HepG2 (cell line): ENCODE results near the gene MEGF10. TPM values are rescaled to one million over a fixed set of nuclear protein-coding genes. Genes with fewer than 3 reads are reported as not detected.

ENCODE experiments used
- ATAC-seq: fragments of 200-7000 bp; cut with Tn5 transposase; 3 replicates; pipeline ENCODE4 v1.9.1; 2020; ENCODE audit warnings: mild to moderate bottlenecking, moderate library complexity
- BruUV-seq: library from RNA; stranded (reverse); fragments of 400-500 nt; replicated peaks from 2 replicates; lab custom pipeline; 2021; lab: Mats Ljungman, UMichigan
- CTCF ChIA-PET: fragments of 300-600 bp; formaldehyde crosslinking; extraction: SDS; loops from one replicate; lab custom pipeline; 2021; ENCODE audit warnings: low total read pairs, inconsistent platforms, low intra/inter-chr PET ratio; lab: Yijun Ruan, JAX
- POLR2A ChIA-PET: fragments of 350-600 bp; sonication (Branson Sonifier 250); formaldehyde crosslinking; loops from one replicate; lab custom pipeline; 2020; ENCODE audit warnings: antibody characterized with exemption, inconsistent platforms; lab: Yijun Ruan, JAX
- DNase-seq: peaks from one replicate; pipeline ENCODE4 v3.0.0-alpha.2; 2015; ENCODE audit warnings: low spot score
- FAIRE-seq: peaks from 3 replicates; lab custom pipeline; 2011; peaks lifted over from hg19 to GRCh38; lab: Jason Lieb, UNC
- H2AFZ ChIP-seq: one replicate; pipeline ENCODE4 v1.6.1; 2011; ENCODE audit warnings: low read length, inconsistent platforms
- H3K27ac ChIP-seq: fragments of 300-600 bp; 3 replicates; pipeline ENCODE4 v1.8.0; 2011; ENCODE audit warnings: mixed run types, mild to moderate bottlenecking, mixed read lengths, low read length, inconsistent platforms; ENCODE audit not compliant: insufficient read depth; ENCODE audit errors: extremely low read length
- H3K27me3 ChIP-seq, 2 experiments: fragments of 200-600 bp in 1 of 2; 2 replicates in 1 of 2; 3 replicates in 1 of 2; pipeline versions ENCODE4 v1.6.0 to v1.8.0; 2011; ENCODE audit warnings: low read length in 2 of 2, mild to moderate bottlenecking in 2 of 2, moderate library complexity in 2 of 2, inconsistent platforms in 1 of 2; ENCODE audit not compliant: insufficient read depth in 2 of 2, control insufficient read depth in 1 of 2
- H3K36me3 ChIP-seq, 2 experiments: fragments of 200-600 bp in 1 of 2; replicated peaks in 1 of 2; 2 replicates in 1 of 2; 3 replicates in 1 of 2; pipeline versions ENCODE4 v1.5.1 to v1.8.0; 2011; ENCODE audit warnings: low read length in 2 of 2, inconsistent platforms in 1 of 2; ENCODE audit not compliant: insufficient read depth in 2 of 2, control insufficient read depth in 1 of 2
- H3K4me1 ChIP-seq: 2 replicates; pipeline ENCODE4 v1.5.1; 2012; ENCODE audit warnings: low read length, inconsistent platforms; ENCODE audit not compliant: insufficient read depth
- H3K4me2 ChIP-seq: 2 replicates; pipeline ENCODE4 v1.6.0; 2011; ENCODE audit warnings: low read depth, low read length, inconsistent platforms
- H3K4me3 ChIP-seq, 3 experiments: fragments of 200-600 bp in 1 of 3; sonication (generic), shearing (Covaris generic) in 1 of 3; replicated peaks in 1 of 3; 2 replicates each; pipeline ENCODE4 v1.5.1; 2011 to 2016; ENCODE audit warnings: low read length in 3 of 3, inconsistent platforms in 2 of 3, low read depth in 2 of 3, mild to moderate bottlenecking in 2 of 3, control low read depth in 1 of 3, mixed read lengths in 1 of 3; ENCODE audit not compliant: insufficient read depth in 1 of 3
- H3K79me2 ChIP-seq: one replicate; pipeline ENCODE4 v1.6.1; 2011; ENCODE audit warnings: low read length, inconsistent platforms; ENCODE audit not compliant: insufficient read depth
- H3K9ac ChIP-seq: 2 replicates; pipeline ENCODE4 v1.6.0; 2011; ENCODE audit warnings: mild to moderate bottlenecking, low read depth, low read length, inconsistent platforms; ENCODE audit not compliant: insufficient read depth
- H3K9me3 ChIP-seq: 2 replicates; pipeline ENCODE4 v1.5.1; 2012; ENCODE audit warnings: mild to moderate bottlenecking, low read length
- H4K20me1 ChIP-seq: 2 replicates; pipeline ENCODE4 v1.6.0; 2011; ENCODE audit warnings: inconsistent platforms, mild to moderate bottlenecking, low read length, moderate library complexity; ENCODE audit not compliant: insufficient read depth
- ADNP ChIP-seq: sonication (generic); formaldehyde crosslinking; IDR thresholded peaks from 2 replicates; pipeline ENCODE4 v1.4.0; 2020; ENCODE audit warnings: missing genetic modification reagents
- CC2D1A ChIP-seq: sonication (generic); formaldehyde crosslinking; IDR thresholded peaks from 2 replicates; pipeline ENCODE4 v1.8.1; 2023; ENCODE audit warnings: mild to moderate bottlenecking, missing genetic modification reagents
- DNMT3B ChIP-seq: conservative IDR thresholded peaks from 2 replicates; pipeline ENCODE4 v1.6.1; 2016; ENCODE audit warnings: missing biosample characterization, control low read depth
- GABPA ChIP-seq, 2 experiments: IDR thresholded peaks; 2 replicates each; pipeline ENCODE4 v1.6.1; 2011 to 2016; ENCODE audit warnings: low read depth in 2 of 2, low read length in 1 of 2, missing biosample characterization in 1 of 2, missing genetic modification characterization in 1 of 2
- HOXA7 ChIP-seq: sonication (generic); formaldehyde crosslinking; IDR thresholded peaks from 2 replicates; pipeline ENCODE4 v1.8.1; 2022; ENCODE audit warnings: mild to moderate bottlenecking, missing genetic modification reagents, moderate library complexity
- NONO ChIP-seq, 2 experiments: fragments of 450-650 bp in 1 of 2; sonication (generic) in 1 of 2; formaldehyde crosslinking in 1 of 2; IDR thresholded peaks in 1 of 2; conservative IDR thresholded peaks in 1 of 2; 2 replicates each; pipeline versions ENCODE4 v1.6.1 to v1.8.0; 2017 to 2022; ENCODE audit warnings: mild to moderate bottlenecking in 1 of 2, missing genetic modification reagents in 1 of 2, moderate library complexity in 1 of 2
- STAG1 ChIP-seq: sonication (generic); formaldehyde crosslinking; IDR thresholded peaks from 2 replicates; pipeline ENCODE4 v1.4.0; 2020; ENCODE audit warnings: missing genetic modification reagents
- ZNF20 ChIP-seq: sonication (generic); formaldehyde crosslinking; IDR thresholded peaks from 2 replicates; pipeline ENCODE4 v1.4.0; 2020; ENCODE audit warnings: mild to moderate bottlenecking, moderate library complexity, missing genetic modification reagents
- ZNF354B ChIP-seq: sonication (generic); formaldehyde crosslinking; IDR thresholded peaks from 2 replicates; pipeline ENCODE4 v1.8.0; 2022; ENCODE audit warnings: mild to moderate bottlenecking, missing genetic modification reagents
- ZSCAN12 ChIP-seq: sonication (generic); formaldehyde crosslinking; IDR thresholded peaks from 2 replicates; pipeline ENCODE4 v1.9.0; 2021; ENCODE audit warnings: mild to moderate bottlenecking, missing genetic modification reagents
- ZUFSP ChIP-seq: sonication (generic); formaldehyde crosslinking; IDR thresholded peaks from 2 replicates; pipeline ENCODE4 v1.9.0; 2021; ENCODE audit warnings: missing genetic modification reagents, mild to moderate bottlenecking, borderline replicate concordance
- WGBS: methylation state at CpG from one replicate; pipeline ENCODE4 v1.1.6; 2017; ENCODE audit warnings: low lambda C conversion rate; 5-methylcytosine and 5-hydroxymethylcytosine counted together
- in situ Hi-C: cut with HindIII; loops from 2 replicates; pipeline ENCODE4 v1.10.0; 2017; ENCODE audit warnings: low pct_unique_long_range_greater_than_20kb; ENCODE audit not compliant: extremely low pct_ligation_motif_present
- intact Hi-C: fragments of 100-400 bp; cut with micrococcal nuclease; formaldehyde crosslinking; loops from one replicate; pipeline ENCODE4 v1.10.0; 2022; ENCODE audit not compliant: unreplicated experiment
- polyA plus RNA-seq, 8 experiments: library from polyadenylated mRNA; depleted of rRNA in 3 of 8; stranded (reverse) in 7 of 8; unstranded in 1 of 8; fragments of >200 nt; fragmentation: Illumina TruSeq in 4 of 8; extraction: Trizol in 4 of 8; gene quantifications; 2 replicates each; pipeline versions ENCODE4 v1.2.1 to v1.2.3, GENCODE V29; 2011 to 2016; ENCODE audit warnings: low read depth in 4 of 8, missing spikeins in 1 of 8, mixed read lengths in 1 of 8; ENCODE audit not compliant: insufficient read depth in 1 of 8
- total RNA-seq, 5 experiments: library from RNA; depleted of rRNA; stranded (reverse); fragments of >200 nt; fragmentation: Illumina TruSeq; extraction: Trizol; gene quantifications; 2 replicates each; pipeline ENCODE4 v1.2.3, GENCODE V29; 2016; ENCODE audit warnings: low read depth in 1 of 5
- TF ChIP-seq, protein P1 (sequence below): sonication (generic); formaldehyde crosslinking; IDR thresholded peaks from 2 replicates; pipeline ENCODE4 v1.4.0; 2020; ENCODE audit warnings: missing genetic modification reagents, borderline replicate concordance

Gene MEGF10
- total and polyA plus RNA-seq, 2 of the 13 experiments (the other 11 are each of a cell fraction or from before 2014, with no cell fraction given), result not detected

DNA sequence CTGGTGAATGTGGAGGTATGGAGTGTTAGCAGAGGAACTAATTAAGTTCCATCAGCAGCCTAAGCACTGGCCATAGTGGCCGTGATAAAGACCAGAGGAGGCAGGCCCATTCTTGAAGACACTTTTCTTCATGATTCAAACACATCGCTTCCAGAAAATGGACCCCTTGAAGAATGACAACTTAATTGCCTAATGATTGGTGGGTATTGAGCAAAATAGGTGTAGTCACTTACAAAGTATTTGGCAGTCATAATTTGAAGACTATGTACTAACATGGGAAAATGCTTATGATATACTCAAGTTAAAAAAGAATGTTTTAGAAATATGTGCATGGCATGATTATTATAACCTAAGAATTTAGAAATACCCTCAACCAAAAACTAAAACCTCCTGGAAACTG is 44.8 kb downstream of the MEGF10 start:
- H4K20me1 ChIP-seq, result no peaks in the 10 kb centered on the region
- H3K4me1 ChIP-seq, result no peaks in the 10 kb centered on the region
- H3K4me2 ChIP-seq, result no peak overlapping the region
- H3K27ac ChIP-seq, result no peak overlapping the region
- POLR2A ChIA-PET, result no interaction called here
- H3K9ac ChIP-seq, result no peak overlapping the region
- CTCF ChIA-PET, result no interaction called here
- H2AFZ ChIP-seq, result no peak overlapping the region
- DNase-seq (no peak), ATAC-seq (no peak), FAIRE-seq (no peak)
- in situ Hi-C loops (no loop called here), intact Hi-C loops (no loop called here)
- H3K4me3 ChIP-seq, result no peak overlapping the region
- no peaks in the 10 kb centered on the region for H3K9me3 ChIP-seq
- no peak for TF ChIP-seq GABPA (IDR thresholded peaks at IDR 0.05; ENCODE audit: low read depth, low read length)
- TF ChIP-seq GABPA (CRISPR knock-in tag; IDR thresholded peaks at IDR 0.05; ENCODE audit: low read depth), result no peak
- TF ChIP-seq HOXA7, result no peak
- no peak for TF ChIP-seq NONO (IDR thresholded peaks at IDR 0.05)
- TF ChIP-seq NONO (CRISPR knock-in tag; conservative IDR thresholded peaks at IDR 0.05), result no peak
- TF ChIP-seq, protein P1, sequence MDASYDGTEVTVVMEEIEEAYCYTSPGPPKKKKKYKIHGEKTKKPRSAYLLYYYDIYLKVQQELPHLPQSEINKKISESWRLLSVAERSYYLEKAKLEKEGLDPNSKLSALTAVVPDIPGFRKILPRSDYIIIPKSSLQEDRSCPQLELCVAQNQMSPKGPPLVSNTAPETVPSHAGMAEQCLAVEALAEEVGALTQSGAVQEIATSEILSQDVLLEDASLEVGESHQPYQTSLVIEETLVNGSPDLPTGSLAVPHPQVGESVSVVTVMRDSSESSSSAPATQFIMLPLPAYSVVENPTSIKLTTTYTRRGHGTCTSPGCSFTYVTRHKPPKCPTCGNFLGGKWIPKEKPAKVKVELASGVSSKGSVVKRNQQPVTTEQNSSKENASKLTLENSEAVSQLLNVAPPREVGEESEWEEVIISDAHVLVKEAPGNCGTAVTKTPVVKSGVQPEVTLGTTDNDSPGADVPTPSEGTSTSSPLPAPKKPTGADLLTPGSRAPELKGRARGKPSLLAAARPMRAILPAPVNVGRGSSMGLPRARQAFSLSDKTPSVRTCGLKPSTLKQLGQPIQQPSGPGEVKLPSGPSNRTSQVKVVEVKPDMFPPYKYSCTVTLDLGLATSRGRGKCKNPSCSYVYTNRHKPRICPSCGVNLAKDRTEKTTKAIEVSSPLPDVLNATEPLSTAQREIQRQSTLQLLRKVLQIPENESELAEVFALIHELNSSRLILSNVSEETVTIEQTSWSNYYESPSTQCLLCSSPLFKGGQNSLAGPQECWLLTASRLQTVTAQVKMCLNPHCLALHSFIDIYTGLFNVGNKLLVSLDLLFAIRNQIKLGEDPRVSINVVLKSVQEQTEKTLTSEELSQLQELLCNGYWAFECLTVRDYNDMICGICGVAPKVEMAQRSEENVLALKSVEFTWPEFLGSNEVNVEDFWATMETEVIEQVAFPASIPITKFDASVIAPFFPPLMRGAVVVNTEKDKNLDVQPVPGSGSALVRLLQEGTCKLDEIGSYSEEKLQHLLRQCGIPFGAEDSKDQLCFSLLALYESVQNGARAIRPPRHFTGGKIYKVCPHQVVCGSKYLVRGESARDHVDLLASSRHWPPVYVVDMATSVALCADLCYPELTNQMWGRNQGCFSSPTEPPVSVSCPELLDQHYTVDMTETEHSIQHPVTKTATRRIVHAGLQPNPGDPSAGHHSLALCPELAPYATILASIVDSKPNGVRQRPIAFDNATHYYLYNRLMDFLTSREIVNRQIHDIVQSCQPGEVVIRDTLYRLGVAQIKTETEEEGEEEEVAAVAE (CRISPR knock-in tag), result no peak
- no peak for TF ChIP-seq ZUFSP
- no peak for TF ChIP-seq CC2D1A (CRISPR knock-in tag)
- TF ChIP-seq ADNP (CRISPR knock-in tag), result no peak
- no peak for TF ChIP-seq ZNF354B (CRISPR knock-in tag)
- no peak for TF ChIP-seq STAG1
- TF ChIP-seq DNMT3B (CRISPR knock-in tag), result no peak
- TF ChIP-seq ZSCAN12 (CRISPR knock-in tag), result no peak
- TF ChIP-seq ZNF20 (CRISPR knock-in tag), result no peak
- WGBS, result 26% methylated on average over 2 of the region's 2 CpGs
- H3K36me3 ChIP-seq, result no peaks in the 10 kb centered on the region
- H3K27me3 ChIP-seq, result no peaks in the 10 kb centered on the region
- no peaks in the 10 kb centered on the region for H3K79me2 ChIP-seq
- no TSS peak for BruUV-seq
